ENCODE measurements around the gene EPHA7. TPM values are rescaled to one million over a fixed set of nuclear protein-coding genes. Genes with fewer than 3 reads are reported as not detected.

EPHA7 gene
- total RNA-seq, 1 experiment from 2014 or later = 9.5 TPM

DNA sequence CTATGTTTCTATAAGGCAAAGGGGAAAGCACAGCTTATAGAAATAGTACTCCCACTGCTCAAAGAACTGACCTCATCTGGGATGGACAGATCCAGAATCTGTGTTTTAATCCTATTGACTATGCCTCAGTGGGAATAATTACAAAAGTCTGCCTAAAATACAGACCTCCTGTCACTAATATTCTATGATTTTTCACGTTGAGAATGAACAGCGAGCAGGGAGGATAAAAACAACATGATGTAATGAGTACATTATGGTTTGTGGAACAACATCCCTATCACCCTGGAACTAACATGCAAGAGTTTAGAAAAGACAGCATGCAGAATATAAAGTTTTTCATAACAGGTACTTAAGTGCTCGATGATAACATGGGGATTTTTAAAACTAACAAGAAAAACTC is 53.9 kb downstream of the EPHA7 start:
- H4K20me1 ChIP-seq (ENCODE audit: control insufficient read depth, insufficient read depth, insufficient read length) = no peaks in the 10 kb centered on the region
- H3K56ac ChIP-seq (ENCODE audit: insufficient read length, low read depth, low read length) = no peak overlapping the region
- no peak overlapping the region for H3K4me3 Mint-ChIP-seq
- H3K79me1 ChIP-seq (ENCODE audit: insufficient read depth, low read depth, low read length, poor library complexity, severe bottlenecking) = no peaks in the 10 kb centered on the region
- H2BK120ac ChIP-seq (ENCODE audit: low read depth, low read length, poor library complexity, severe bottlenecking) = no peak overlapping the region
- H3K27ac Mint-ChIP-seq = no peak overlapping the region
- no peak overlapping the region for H2BK12ac ChIP-seq (ENCODE audit: insufficient read length, low read depth, low read length)
- H3K4me2 ChIP-seq (ENCODE audit: insufficient read depth, insufficient read length, low read length) = no peak overlapping the region
- no peak overlapping the region for H3K9ac ChIP-seq (ENCODE audit: extremely low read depth, insufficient read length, low read length)
- H3K23me2 ChIP-seq (ENCODE audit: insufficient read length, low read depth, low read length, poor library complexity, severe bottlenecking) = no peaks in the 10 kb centered on the region
- H4K8ac ChIP-seq (replicated peaks; ENCODE audit: insufficient read length, low read depth, low read length) = no peak overlapping the region
- no peak overlapping the region for H2AFZ ChIP-seq (ENCODE audit: low read length)
- H4K91ac ChIP-seq (ENCODE audit: insufficient read length, low read depth, low read length) = no peak overlapping the region
- no peak overlapping the region for H2BK20ac ChIP-seq (ENCODE audit: low read depth, low read length, poor library complexity, severe bottlenecking)
- H3K9me3 Mint-ChIP-seq = no peaks in the 10 kb centered on the region
- TF ChIP-seq, protein P1, sequence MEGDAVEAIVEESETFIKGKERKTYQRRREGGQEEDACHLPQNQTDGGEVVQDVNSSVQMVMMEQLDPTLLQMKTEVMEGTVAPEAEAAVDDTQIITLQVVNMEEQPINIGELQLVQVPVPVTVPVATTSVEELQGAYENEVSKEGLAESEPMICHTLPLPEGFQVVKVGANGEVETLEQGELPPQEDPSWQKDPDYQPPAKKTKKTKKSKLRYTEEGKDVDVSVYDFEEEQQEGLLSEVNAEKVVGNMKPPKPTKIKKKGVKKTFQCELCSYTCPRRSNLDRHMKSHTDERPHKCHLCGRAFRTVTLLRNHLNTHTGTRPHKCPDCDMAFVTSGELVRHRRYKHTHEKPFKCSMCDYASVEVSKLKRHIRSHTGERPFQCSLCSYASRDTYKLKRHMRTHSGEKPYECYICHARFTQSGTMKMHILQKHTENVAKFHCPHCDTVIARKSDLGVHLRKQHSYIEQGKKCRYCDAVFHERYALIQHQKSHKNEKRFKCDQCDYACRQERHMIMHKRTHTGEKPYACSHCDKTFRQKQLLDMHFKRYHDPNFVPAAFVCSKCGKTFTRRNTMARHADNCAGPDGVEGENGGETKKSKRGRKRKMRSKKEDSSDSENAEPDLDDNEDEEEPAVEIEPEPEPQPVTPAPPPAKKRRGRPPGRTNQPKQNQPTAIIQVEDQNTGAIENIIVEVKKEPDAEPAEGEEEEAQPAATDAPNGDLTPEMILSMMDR (conservative IDR thresholded peaks at IDR 0.05) = no peak
- H4K5ac ChIP-seq (ENCODE audit: insufficient read length, low read depth, low read length) = no peak overlapping the region
- H3K9me3 ChIP-seq (ENCODE audit: control insufficient read depth, low read depth, low read length) = no peaks in the 10 kb centered on the region
- H2AK5ac ChIP-seq (ENCODE audit: insufficient read length, low read length) = no peak overlapping the region
- H3K79me2 ChIP-seq (ENCODE audit: insufficient read depth, low read length) = no peaks in the 10 kb centered on the region
- no peak overlapping the region for H2BK15ac ChIP-seq (ENCODE audit: low read depth, low read length)
- peaks cover under 1 to 2% of the 10 kb centered on the region in 2 experiments; a peak in 3 of 4 replicates for H3K4me1 Mint-ChIP-seq
- no peaks in the 10 kb centered on the region for H3K4me1 ChIP-seq (ENCODE audit: insufficient read depth, low read length)
- no peak for DNase-seq
- H3K4ac ChIP-seq (ENCODE audit: low read depth, low read length) = no peak overlapping the region
- no peak overlapping the region for H2BK5ac ChIP-seq (ENCODE audit: insufficient read length, low read length)
- H3K14ac ChIP-seq (ENCODE audit: insufficient read depth, low read length) = no peak overlapping the region
- H3K27me3 Mint-ChIP-seq (ENCODE audit: low read depth) = no peaks in the 10 kb centered on the region
- H3T11ph ChIP-seq (ENCODE audit: low read length) = no peak overlapping the region
- no peak overlapping the region for H3K27ac ChIP-seq (ENCODE audit: insufficient read length, low read depth, low read length)
- WGBS (ENCODE audit: extremely low coverage, insufficient read length, low lambda C conversion rate) = no CpG with 5 or more reads among the region's 3 CpGs
- no peak overlapping the region for H3K23ac ChIP-seq (ENCODE audit: insufficient read length, low read depth, low read length)
- no peaks in the 10 kb centered on the region for H3K27me3 ChIP-seq (ENCODE audit: insufficient read depth, low read length)
- H3K36me3 Mint-ChIP-seq (ENCODE audit: insufficient read depth in 1 of 3, low read depth in 3 of 3) = no peaks in the 10 kb centered on the region
- no peak overlapping the region for H3K18ac ChIP-seq (ENCODE audit: insufficient read length, low read depth, low read length)

All from H9 (cell line).